Liver (tissue), 9 donors: Measurements from ENCODE around the gene DHRS1. TPM values are rescaled to one million over a fixed set of nuclear protein-coding genes. Genes with fewer than 3 reads are reported as not detected.

Source experiments
- DNase-seq: peaks from one replicate; pipeline ENCODE4 v3.0.0-alpha.2; 2017; ENCODE audit warnings: low spot score
- H3K27ac ChIP-seq, 2 donors: one replicate each; pipeline ENCODE4 v1.7.0; 2013; ENCODE audit warnings: inconsistent platforms in 2 of 2, low read length in 2 of 2, control low read depth in 1 of 2, low read depth in 1 of 2, mild to moderate bottlenecking in 1 of 2
- H3K27me3 ChIP-seq, 4 donors: one replicate each; pipeline versions ENCODE4 v1.6.1 to v1.7.0; 2013; ENCODE audit warnings: low read length in 3 of 4, inconsistent platforms in 1 of 4, mild to moderate bottlenecking in 1 of 4, moderate library complexity in 1 of 4; ENCODE audit not compliant: control insufficient read depth in 4 of 4, insufficient read depth in 4 of 4
- H3K36me3 ChIP-seq, 4 donors: one replicate each; pipeline versions ENCODE4 v1.6.1 to v1.7.0; 2013; ENCODE audit warnings: low read length in 3 of 4, mild to moderate bottlenecking in 3 of 4, low read depth in 1 of 4, moderate library complexity in 1 of 4; ENCODE audit not compliant: control insufficient read depth in 4 of 4, insufficient read depth in 3 of 4
- H3K4me1 ChIP-seq, 4 donors: one replicate each; pipeline versions ENCODE4 v1.6.1 to v1.7.0; 2013; ENCODE audit warnings: low read length in 3 of 4, mild to moderate bottlenecking in 3 of 4, moderate library complexity in 1 of 4; ENCODE audit not compliant: control insufficient read depth in 4 of 4, insufficient read depth in 4 of 4
- H3K4me3 ChIP-seq, 3 donors: one replicate each; pipeline versions ENCODE4 v1.6.1 to v1.7.0; 2013; ENCODE audit warnings: low read length in 3 of 3, control low read depth in 1 of 3, low read depth in 1 of 3, mild to moderate bottlenecking in 1 of 3
- H3K9ac ChIP-seq, 2 donors: one replicate each; pipeline ENCODE4 v1.7.0; 2013; ENCODE audit warnings: low read length in 2 of 2, mild to moderate bottlenecking in 2 of 2, moderate library complexity in 2 of 2, control low read depth in 1 of 2, low read depth in 1 of 2
- H3K9me3 ChIP-seq, 4 donors: one replicate each; pipeline versions ENCODE4 v1.6.1 to v1.7.0; 2013; ENCODE audit warnings: low read length in 3 of 4; ENCODE audit not compliant: control insufficient read depth in 4 of 4
- CTCF ChIP-seq: fragments of 150-350 bp; IDR thresholded peaks from 2 replicates; pipeline ENCODE4 v1.5.1; 2017; ENCODE audit warnings: improper control_type of control experiment, low read depth, low read length; ENCODE audit not compliant: missing input control
- EGR1 ChIP-seq, 2 donors: IDR thresholded peaks; 2 replicates each; pipeline ENCODE4 v1.6.1; 2016 to 2018; ENCODE audit warnings: antibody characterized with exemption in 2 of 2, low read depth in 2 of 2
- FOXA1 ChIP-seq: IDR thresholded peaks from 2 replicates; pipeline ENCODE4 v1.6.1; 2016; ENCODE audit warnings: antibody characterized with exemption
- GABPA ChIP-seq, 2 donors: IDR thresholded peaks in 1 of 2; conservative IDR thresholded peaks in 1 of 2; 2 replicates each; pipeline ENCODE4 v1.6.1; 2016; ENCODE audit warnings: antibody characterized with exemption in 2 of 2, mild to moderate bottlenecking in 1 of 2, moderate library complexity in 1 of 2
- HNF4A ChIP-seq, 2 donors: conservative IDR thresholded peaks; 2 replicates each; pipeline ENCODE4 v1.6.1; 2016; ENCODE audit warnings: antibody characterized with exemption in 2 of 2, mild to moderate bottlenecking in 2 of 2
- HNF4G ChIP-seq: IDR thresholded peaks from 2 replicates; pipeline ENCODE4 v1.6.1; 2016; ENCODE audit warnings: antibody characterized with exemption
- JUND ChIP-seq, 2 donors: IDR thresholded peaks; 2 replicates each; pipeline ENCODE4 v1.6.1; 2016; ENCODE audit warnings: antibody characterized with exemption in 2 of 2
- MAX ChIP-seq: IDR thresholded peaks from 2 replicates; pipeline ENCODE4 v1.6.1; 2016; ENCODE audit warnings: antibody characterized with exemption
- NR2F2 ChIP-seq: IDR thresholded peaks from 2 replicates; pipeline ENCODE4 v1.6.1; 2016; ENCODE audit warnings: antibody characterized with exemption
- RAD21 ChIP-seq, 2 donors: IDR thresholded peaks; 2 replicates each; pipeline ENCODE4 v1.6.1; 2016; ENCODE audit warnings: antibody characterized with exemption in 2 of 2, mild to moderate bottlenecking in 2 of 2
- REST ChIP-seq: IDR thresholded peaks from 2 replicates; pipeline ENCODE4 v1.6.1; 2016; ENCODE audit warnings: antibody characterized with exemption, mild to moderate bottlenecking
- RXRA ChIP-seq, 2 donors: IDR thresholded peaks; 2 replicates each; pipeline ENCODE4 v1.6.1; 2017 to 2018; ENCODE audit warnings: antibody characterized with exemption in 2 of 2, mild to moderate bottlenecking in 1 of 2
- SP1 ChIP-seq: IDR thresholded peaks from 2 replicates; pipeline ENCODE4 v1.6.1; 2018; ENCODE audit warnings: antibody characterized with exemption, mild to moderate bottlenecking
- TAF1 ChIP-seq: conservative IDR thresholded peaks from 2 replicates; pipeline ENCODE4 v1.6.1; 2016; ENCODE audit warnings: antibody characterized with exemption, mild to moderate bottlenecking
- YY1 ChIP-seq: IDR thresholded peaks from 2 replicates; pipeline ENCODE4 v1.6.1; 2016; ENCODE audit warnings: antibody characterized with exemption, mild to moderate bottlenecking
- WGBS: extraction: QIAGEN DNeasy Blood & Tissue Kit; methylation state at CpG from one replicate; pipeline ENCODE4 v1.1.7; 2013; 5-methylcytosine and 5-hydroxymethylcytosine counted together
- polyA plus RNA-seq, 2 donors: library from polyadenylated mRNA; stranded (reverse) in 1 of 2; unstranded in 1 of 2; fragments of 200-250 nt in 1 of 2; fragments of >200 nt in 1 of 2; fragmentation: Nextera tagmentation in 1 of 2; extraction: Ambion mirVana in 1 of 2; gene quantifications; one replicate each; pipeline versions ENCODE4 v1.2.1 to v1.2.3, GENCODE V29; 2013 to 2015
- total RNA-seq, 2 donors: library from RNA; depleted of rRNA; stranded (reverse); fragments of >200 nt; gene quantifications; one replicate each; pipeline ENCODE4 v1.2.3, GENCODE V29; 2014
- donor health status: healthy.
- donor health status: healthy.
- donor health status: healthy.
- donor health status: healthy.
- donor health status: healthy.

The DHRS1 gene
- total and polyA plus RNA-seq, 4 donors: 30.3 to 84.9 (median 50.2) TPM

GRCh38 chr14:24251880-24252288 is 47.7 kb downstream of the DHRS1 start (continued):
- TF ChIP-seq NR2F2 (no peak), RXRA (IDR thresholded peaks at IDR 0.05) (no peak), MAX (no peak), SP1 (no peak)

GRCh38 chr14:24250354-24250753 is 49.2 kb downstream of the DHRS1 start:
- DNase-seq: no peak
- 83% methylated on average over 4 of the region's 4 CpGs for WGBS
- Histone ChIP-seq H3K4me3 (no peak overlapping the region), H3K27me3 (no peaks in the 10 kb centered on the region), H3K9ac (no peak overlapping the region), H3K9me3 (no peaks in the 10 kb centered on the region), H3K27ac (no peak overlapping the region), H3K36me3 (peaks cover 0 to 7% (median 1%) of the 10 kb centered on the region in 4 donors), H3K4me1 (peaks cover 0 to 6% (median under 1%) of the 10 kb centered on the region in 4 donors)
- TF ChIP-seq RXRA (IDR thresholded peaks at IDR 0.05): no peak
- no peak for TF ChIP-seq RAD21 (IDR thresholded peaks at IDR 0.05)
- no peak for TF ChIP-seq YY1

- DNase-seq: no peak
- no peaks in the 10 kb centered on the region for H3K9me3 ChIP-seq
- no peaks in the 10 kb centered on the region for H3K27me3 ChIP-seq
- no peak overlapping the region for H3K4me3 ChIP-seq
- H3K27ac ChIP-seq: no peak overlapping the region
- H3K4me1 ChIP-seq: peaks cover 0 to 6% (median under 1%) of the 10 kb centered on the region in 4 donors
- no peak overlapping the region for H3K9ac ChIP-seq
- WGBS: 84% methylated on average over 13 of the region's 13 CpGs
- H3K36me3 ChIP-seq: peaks cover 0 to 5% (median 1%) of the 10 kb centered on the region in 4 donors
- no peak for TF ChIP-seq HNF4G
- TF ChIP-seq NR2F2: no peak
- TF ChIP-seq YY1: no peak
- TF ChIP-seq FOXA1: no peak
- no peak for TF ChIP-seq EGR1 (IDR thresholded peaks at IDR 0.05; ENCODE audit: low read depth in 2 of 2)
- TF ChIP-seq TAF1: no peak
- no peak for TF ChIP-seq GABPA (IDR thresholded peaks at IDR 0.05 in 1 of 2, conservative IDR thresholded peaks at IDR 0.05 in 1 of 2)
- TF ChIP-seq REST: no peak
These were observed 50.2 kb downstream of the DHRS1 start for GRCh38 chr14:24249230-24250021.

- no peak overlapping the region for H3K9ac ChIP-seq
- peaks cover 2 to 13% (median 5%) of the 10 kb centered on the region in 4 donors for H3K4me1 ChIP-seq
- no peaks in the 10 kb centered on the region for H3K9me3 ChIP-seq
- no peaks in the 10 kb centered on the region for H3K27me3 ChIP-seq
- no peaks in the 10 kb centered on the region for H3K36me3 ChIP-seq
- H3K27ac ChIP-seq: peak overlapping the region in 1 of 2 donors; percentile 61
- 86% methylated on average over 7 of the region's 7 CpGs for WGBS
- H3K4me3 ChIP-seq: no peak overlapping the region
- no peak for DNase-seq
- TF ChIP-seq REST (no peak), HNF4G (no peak), GABPA (IDR thresholded peaks at IDR 0.05 in 1 of 2, conservative IDR thresholded peaks at IDR 0.05 in 1 of 2) (no peak), RXRA (IDR thresholded peaks at IDR 0.05) (no peak), HNF4A (conservative IDR thresholded peaks at IDR 0.05) (no peak), CTCF (no peak), JUND (IDR thresholded peaks at IDR 0.05) (no peak), MAX (no peak), RAD21 (IDR thresholded peaks at IDR 0.05) (no peak)
These were observed 52.2 kb downstream of the DHRS1 start for GRCh38 chr14:24247422-24247821.
